HEK293 (cell line): ENCODE measurements around the gene NDUFB10.

ENCODE experiments used
- FEZF1 ChIP-seq: fragments of 450-650 bp; formaldehyde crosslinking; IDR thresholded peaks from 2 replicates; pipeline ENCODE4 v1.5.1; 2016; ENCODE audit warnings: missing biosample characterization, missing genetic modification characterization
- GLI4 ChIP-seq: fragments of 450-650 bp; formaldehyde crosslinking; IDR thresholded peaks from 2 replicates; pipeline ENCODE4 v1.5.1; 2016; ENCODE audit warnings: missing biosample characterization, missing genetic modification characterization
- KLF9 ChIP-seq: fragments of 450-650 bp; formaldehyde crosslinking; IDR thresholded peaks from 2 replicates; pipeline ENCODE4 v1.5.1; 2016; ENCODE audit warnings: missing biosample characterization, missing genetic modification characterization, low read depth
- OVOL3 ChIP-seq: fragments of 450-650 bp; formaldehyde crosslinking; IDR thresholded peaks from 2 replicates; pipeline ENCODE4 v1.5.1; 2016; ENCODE audit warnings: missing biosample characterization, missing genetic modification characterization
- PATZ1 ChIP-seq: fragments of 450-650 bp; formaldehyde crosslinking; IDR thresholded peaks from 2 replicates; pipeline ENCODE4 v1.5.1; 2016; ENCODE audit warnings: missing biosample characterization, missing genetic modification characterization
- PRDM1 ChIP-seq: fragments of 450-650 bp; formaldehyde crosslinking; IDR thresholded peaks from 2 replicates; pipeline ENCODE4; 2016; ENCODE audit warnings: missing biosample characterization, missing genetic modification characterization
- PRDM2 ChIP-seq: fragments of 450-650 bp; formaldehyde crosslinking; IDR thresholded peaks from 2 replicates; pipeline ENCODE4 v1.5.1; 2016; ENCODE audit warnings: missing biosample characterization, missing genetic modification characterization, borderline replicate concordance
- PRDM4 ChIP-seq: fragments of 450-650 bp; formaldehyde crosslinking; IDR thresholded peaks from 2 replicates; pipeline ENCODE4 v1.5.1; 2017; ENCODE audit warnings: missing biosample characterization, missing genetic modification characterization
- SCRT2 ChIP-seq: fragments of 450-650 bp; formaldehyde crosslinking; IDR thresholded peaks from 2 replicates; pipeline ENCODE4 v1.5.1; 2016; ENCODE audit warnings: missing biosample characterization, missing genetic modification characterization
- ZFP41 ChIP-seq: fragments of 450-650 bp; formaldehyde crosslinking; IDR thresholded peaks from 2 replicates; pipeline ENCODE4 v1.5.1; 2016; ENCODE audit warnings: missing biosample characterization, missing genetic modification characterization, borderline replicate concordance
- ZFP69B ChIP-seq: fragments of 450-650 bp; formaldehyde crosslinking; IDR thresholded peaks from 2 replicates; pipeline ENCODE4 v1.5.1; 2016; ENCODE audit warnings: missing biosample characterization, missing genetic modification characterization
- ZNF19 ChIP-seq: fragments of 450-650 bp; formaldehyde crosslinking; IDR thresholded peaks from 2 replicates; pipeline ENCODE4; 2016; ENCODE audit warnings: missing biosample characterization, missing genetic modification characterization, low read depth
- ZNF2 ChIP-seq: fragments of 450-650 bp; formaldehyde crosslinking; IDR thresholded peaks from 2 replicates; pipeline ENCODE4 v1.5.1; 2016; ENCODE audit warnings: missing biosample characterization, missing genetic modification characterization
- ZNF214 ChIP-seq: fragments of 450-650 bp; formaldehyde crosslinking; IDR thresholded peaks from 2 replicates; pipeline ENCODE4 v1.5.1; 2017; ENCODE audit warnings: missing biosample characterization, mild to moderate bottlenecking, missing genetic modification characterization, borderline replicate concordance
- ZNF274 ChIP-seq, 2 experiments: fragments of 200-500 bp in 1 of 2; fragments of 450-650 bp in 1 of 2; sonication (Bioruptor generic) in 1 of 2; formaldehyde crosslinking in 1 of 2; IDR thresholded peaks; 2 replicates each; pipeline versions ENCODE4 v1.5.1 to v1.6.1; 2014 to 2016; ENCODE audit warnings: borderline replicate concordance in 1 of 2, inconsistent platforms in 1 of 2, low read length in 1 of 2, missing biosample characterization in 1 of 2, missing genetic modification characterization in 1 of 2
- ZNF311 ChIP-seq: fragments of 450-650 bp; formaldehyde crosslinking; IDR thresholded peaks from 2 replicates; pipeline ENCODE4 v1.5.1; 2017; ENCODE audit warnings: missing biosample characterization, missing genetic modification characterization, borderline replicate concordance
- ZNF37A ChIP-seq: fragments of 450-650 bp; IDR thresholded peaks from 2 replicates; pipeline ENCODE4 v1.5.1; 2018; ENCODE audit warnings: missing biosample characterization, missing genetic modification characterization
- ZNF510 ChIP-seq: fragments of 450-650 bp; formaldehyde crosslinking; IDR thresholded peaks from 2 replicates; pipeline ENCODE4 v1.5.1; 2018; ENCODE audit warnings: mild to moderate bottlenecking, missing genetic modification characterization, missing biosample characterization; ENCODE audit not compliant: insufficient replicate concordance
- ZNF558 ChIP-seq: fragments of 450-650 bp; formaldehyde crosslinking; IDR thresholded peaks from 2 replicates; pipeline ENCODE4 v1.5.1; 2016; ENCODE audit warnings: missing biosample characterization, missing genetic modification characterization
- ZNF571 ChIP-seq: fragments of 450-650 bp; formaldehyde crosslinking; IDR thresholded peaks from 2 replicates; pipeline ENCODE4 v1.5.0; 2017; ENCODE audit warnings: missing biosample characterization, missing genetic modification characterization
- ZNF692 ChIP-seq: fragments of 450-650 bp; formaldehyde crosslinking; IDR thresholded peaks from 2 replicates; pipeline ENCODE4 v1.5.1; 2016; ENCODE audit warnings: missing biosample characterization, missing genetic modification characterization
- ZNF76 ChIP-seq: fragments of 450-650 bp; formaldehyde crosslinking; IDR thresholded peaks from 2 replicates; pipeline ENCODE4; 2016; ENCODE audit warnings: low read depth, missing biosample characterization, missing genetic modification characterization, borderline replicate concordance
- ZNF791 ChIP-seq: fragments of 450-650 bp; formaldehyde crosslinking; IDR thresholded peaks from 2 replicates; pipeline ENCODE4 v1.5.1; 2016; ENCODE audit warnings: missing biosample characterization, missing genetic modification characterization
- ZSCAN4 ChIP-seq: fragments of 450-650 bp; formaldehyde crosslinking; IDR thresholded peaks from 2 replicates; pipeline ENCODE4 v1.5.1; 2017; ENCODE audit warnings: missing biosample characterization, missing genetic modification characterization

The NDUFB10 gene

GRCh38 chr16:2009791-2010510 is 50.6 kb downstream of the NDUFB10 start, which contains the start of gene ZNF598 (continued):
- TF ChIP-seq ZNF558 (no peak), ZNF19 (tag by site-specific recombination) (no peak), SCRT2 (tag by site-specific recombination) (no peak), ZNF2 (peak; percentile 72), PRDM1 (tag by site-specific recombination) (no peak), ZNF791 (tag by site-specific recombination) (no peak), PRDM2 (tag by site-specific recombination) (no peak), ZNF692 (peak; percentile 78), PATZ1 (no peak), KLF9 (tag by site-specific recombination) (peak; percentile 45; the same call in 1 of the 2 replicates), ZNF571 (tag by site-specific recombination) (no peak), ZNF76 (tag by site-specific recombination) (peak; percentile 74), ZNF274 (IDR thresholded peaks at IDR 0.05; ENCODE audit: low read length) (no peak), ZNF274 (tag by site-specific recombination; IDR thresholded peaks at IDR 0.05; ENCODE audit: borderline replicate concordance) (no peak), ZFP41 (tag by site-specific recombination) (no peak), ZSCAN4 (tag by site-specific recombination) (no peak), FEZF1 (tag by site-specific recombination) (no peak), OVOL3 (peak; percentile 62; the same call in 1 of the 2 replicates), ZFP69B (tag by site-specific recombination) (peak; percentile 60; the same call in 1 of the 2 replicates), GLI4 (tag by site-specific recombination) (no peak), ZNF311 (tag by site-specific recombination) (no peak), PRDM4 (tag by site-specific recombination) (no peak), ZNF37A (tag by site-specific recombination) (no peak), ZNF214 (no peak), ZNF510 (tag by site-specific recombination) (no peak)
